Measurements from ENCODE around the gene PHLDA1. TPM values are rescaled to one million over a fixed set of nuclear protein-coding genes. Genes with fewer than 3 reads are reported as not detected.

Gene PHLDA1
- total and polyA plus RNA-seq, 12 donors, result 1.5 to 43.5 (median 19.4) TPM

DNA sequence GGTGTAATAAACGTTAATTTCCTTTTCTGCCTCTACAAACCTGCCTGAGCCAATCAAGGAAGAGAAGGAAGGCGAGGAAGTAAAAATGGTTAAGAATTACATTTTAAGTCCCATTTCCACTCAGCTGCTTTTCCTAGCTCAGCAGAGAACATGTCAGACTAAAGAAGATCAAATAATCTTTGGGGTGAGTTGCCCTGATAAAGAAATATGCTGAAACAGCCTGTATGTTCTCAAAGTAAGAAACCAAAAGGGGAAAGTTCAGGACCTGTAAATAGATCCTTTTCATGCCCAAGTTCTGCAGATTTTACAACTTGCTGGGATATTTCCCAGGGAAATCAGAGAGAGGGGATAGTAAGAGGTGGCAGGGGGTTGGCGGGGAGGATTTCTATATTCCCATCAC lies 55.5 kb downstream of the PHLDA1 start:
- Histone ChIP-seq H3K9me3 (no peaks in the 10 kb centered on the region), H3K4me3 (no peak overlapping the region), H3K4me1 (peaks cover 6 to 61% (median 18%) of the 10 kb centered on the region in 9 donors), H3K27me3 (no peaks in the 10 kb centered on the region), H3K27ac (peak overlapping the region in 3 of 10 donors; percentile 13 to 67 (median 65)), H3K36me3 (no peaks in the 10 kb centered on the region)
- TF ChIP-seq CTCF (IDR thresholded peaks at IDR 0.05), result no peak
- intact Hi-C loops (cut with DNase I), result no loop called here
- ATAC-seq (no peak), DNase-seq (no peak)
- WGBS, 2 donors, result 80 to 84% methylated on average over 3 of the region's 3 CpGs

DNA sequence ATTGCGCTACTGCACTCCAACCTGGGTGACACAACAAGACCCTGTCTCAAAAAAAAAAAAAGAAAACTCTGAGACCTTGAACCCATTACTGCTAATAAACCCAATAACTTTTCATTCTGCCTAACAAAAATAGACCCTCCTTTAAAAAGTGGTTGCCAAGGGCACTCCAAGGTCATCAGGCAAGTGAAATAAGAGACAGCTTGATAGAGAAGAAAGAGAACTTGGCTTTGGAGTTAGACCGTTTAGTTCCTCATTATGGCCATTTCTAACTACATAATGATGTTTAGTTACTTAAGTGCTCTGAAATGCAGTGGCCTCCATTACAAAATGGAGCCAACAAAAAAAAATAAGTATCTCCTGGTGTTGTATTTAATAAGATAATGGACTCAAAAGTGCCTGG lies 55.9 kb downstream of the PHLDA1 start:
- no peak for TF ChIP-seq CTCF (IDR thresholded peaks at IDR 0.05)
- Histone ChIP-seq H3K27ac (peak overlapping the region in 2 of 10 donors; percentile 65 to 67), H3K36me3 (no peaks in the 10 kb centered on the region), H3K4me1 (peaks cover 6 to 58% (median 18%) of the 10 kb centered on the region in 9 donors), H3K4me3 (no peak overlapping the region), H3K9me3 (no peaks in the 10 kb centered on the region), H3K27me3 (no peaks in the 10 kb centered on the region)
- DNase-seq, result no peak
- ATAC-seq, result no peak
- intact Hi-C loops (cut with DNase I), result no loop called here
- WGBS, 2 donors, result 85 to 88% methylated on average over 2 of the region's 2 CpGs

Other genes with a start within 250 kb of the PHLDA1 start
- 100 to 1,000 TPM; 224 to 363 (median 264) TPM for gene NAP1L1, start 52.9 kb upstream of the PHLDA1 start, total RNA-seq
- gene NAP1L1, start 52.9 kb upstream of the PHLDA1 start, polyA plus RNA-seq, result 100 to 1,000 TPM; 164 to 196 TPM